ACHN (cell line): ENCODE data around the gene GPC3.
"Not testable (repeated sequence)": the region's sequence is repeated elsewhere in the genome, so short reads cannot be mapped to it uniquely, and the experiment has no call there.

ENCODE experiments used
- DNase-seq: peaks from one replicate; pipeline ENCODE4 v3.0.0-alpha.2; 2015
- in situ Hi-C: cut with HindIII; loops from 2 replicates; pipeline ENCODE4 v1.10.0; 2017; ENCODE audit warnings: low sequenced_read_pairs, low pct_ligation_motif_present, low pct_unique_long_range_greater_than_20kb

Gene GPC3

GRCh38 chrX:133654811-133655210, 330.6 kb downstream of the GPC3 start:
- DNase-seq = no peak

GRCh38 chrX:133653358-133653757, 332.0 kb downstream of the GPC3 start:
- in situ Hi-C loops = no loop called here
- peak; percentile 46 for DNase-seq

More at GRCh38 chrX:133654811-133655210, 330.6 kb downstream of the GPC3 start:
- in situ Hi-C loops = no loop called here

DNA sequence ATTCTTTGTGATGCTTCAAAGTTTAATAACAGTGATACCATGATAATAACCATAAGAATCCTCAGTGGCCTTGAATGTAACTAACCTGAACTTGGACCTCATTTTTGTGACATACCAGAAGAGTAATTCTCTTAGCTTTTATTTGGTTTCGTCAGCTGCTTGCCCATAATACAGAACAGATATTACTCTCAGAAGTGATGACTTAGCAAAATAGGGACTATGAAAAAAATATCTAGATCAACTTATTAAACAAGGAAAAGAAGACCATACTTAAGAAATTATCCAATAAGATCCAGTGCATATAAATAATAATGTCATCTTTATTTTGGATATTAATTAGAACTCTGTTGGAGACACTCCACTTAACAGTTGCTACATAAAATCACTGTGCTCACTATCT, 333.2 kb downstream of the GPC3 start:
- DNase-seq = no peak
- in situ Hi-C loops = no loop called here

- DNase-seq = no peak
Observed at GRCh38 chrX:133650239-133650638, 335.2 kb downstream of the GPC3 start.

GRCh38 chrX:133649651-133650050, 335.7 kb downstream of the GPC3 start:
- in situ Hi-C loops = no loop called here
- no peak for DNase-seq

More at GRCh38 chrX:133650239-133650638, 335.2 kb downstream of the GPC3 start:
- in situ Hi-C loops = no loop called here

GRCh38 chrX:133648594-133648993, 336.8 kb downstream of the GPC3 start:
- in situ Hi-C loops = no loop called here
- no peak for DNase-seq

DNA sequence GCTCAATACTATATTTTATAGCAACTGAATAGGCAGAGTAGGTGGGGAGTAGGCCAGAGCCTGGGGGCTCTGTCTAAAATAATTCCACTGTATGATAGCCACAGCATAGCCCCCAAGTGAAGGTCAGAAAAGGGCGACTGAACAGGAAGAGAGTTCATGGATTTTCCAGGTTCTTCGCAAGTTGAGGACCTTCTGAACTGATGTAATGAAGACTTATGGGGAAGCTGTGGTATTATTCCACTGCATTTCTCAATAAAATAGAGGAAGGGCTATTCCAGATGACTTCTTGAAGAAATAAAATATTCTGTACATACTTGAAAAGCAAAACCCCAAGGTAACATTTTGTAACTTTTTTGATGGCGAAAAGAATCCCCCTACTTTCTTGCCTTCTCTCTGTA, 338.7 kb downstream of the GPC3 start:
- DNase-seq = no peak
- in situ Hi-C loops = no loop called here

- in situ Hi-C loops = no loop called here
- DNase-seq = no peak
Observed at GRCh38 chrX:133645977-133646718, 339.2 kb downstream of the GPC3 start.

DNA sequence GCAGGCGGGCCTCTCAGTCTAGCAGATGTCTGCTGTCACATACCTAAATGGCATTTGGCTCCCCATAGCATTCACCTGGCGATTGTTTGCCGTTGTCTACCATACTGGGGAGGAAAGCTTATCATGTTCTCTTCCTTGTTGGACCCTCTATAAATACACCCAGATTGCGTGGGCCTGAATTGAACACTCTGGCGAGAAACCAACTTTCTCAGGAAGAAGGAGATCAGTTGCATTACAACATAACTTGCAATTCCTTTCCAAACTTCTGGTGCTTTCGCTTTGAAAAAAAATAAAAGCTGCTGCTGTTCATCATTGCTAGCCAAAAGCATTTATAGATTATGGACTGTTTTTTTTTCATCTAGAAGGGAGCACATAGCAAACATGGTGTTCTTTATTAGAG, 340.1 kb downstream of the GPC3 start:
- DNase-seq = no peak
- in situ Hi-C loops = no loop called here

- DNase-seq = no peak
- in situ Hi-C loops = no loop called here
Observed at GRCh38 chrX:133640161-133641015, 345.0 kb downstream of the GPC3 start.

- DNase-seq = no peak
- in situ Hi-C loops = no loop called here
Observed at GRCh38 chrX:133639726-133640125, 345.7 kb downstream of the GPC3 start.

DNA sequence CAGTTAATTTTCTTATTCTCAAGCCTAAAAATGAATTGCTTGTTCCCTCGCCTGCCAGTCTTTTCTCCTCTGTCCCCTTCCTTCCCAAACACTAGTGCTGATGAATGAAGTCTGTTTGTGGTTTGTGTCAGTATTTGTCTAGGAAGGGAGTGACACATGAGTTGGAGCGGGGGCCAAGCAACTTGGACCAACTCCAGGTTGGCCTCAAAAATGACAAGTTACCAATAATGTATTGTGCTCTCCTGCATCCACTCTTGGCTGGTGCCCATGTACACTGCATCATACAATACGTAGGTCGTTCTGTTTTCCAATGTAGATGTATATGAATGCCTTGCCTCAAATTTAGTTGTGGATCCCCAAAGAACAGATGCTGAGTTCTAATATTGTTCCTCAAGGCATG, 347.1 kb downstream of the GPC3 start:
- in situ Hi-C loops = no loop called here
- DNase-seq = no peak

DNA sequence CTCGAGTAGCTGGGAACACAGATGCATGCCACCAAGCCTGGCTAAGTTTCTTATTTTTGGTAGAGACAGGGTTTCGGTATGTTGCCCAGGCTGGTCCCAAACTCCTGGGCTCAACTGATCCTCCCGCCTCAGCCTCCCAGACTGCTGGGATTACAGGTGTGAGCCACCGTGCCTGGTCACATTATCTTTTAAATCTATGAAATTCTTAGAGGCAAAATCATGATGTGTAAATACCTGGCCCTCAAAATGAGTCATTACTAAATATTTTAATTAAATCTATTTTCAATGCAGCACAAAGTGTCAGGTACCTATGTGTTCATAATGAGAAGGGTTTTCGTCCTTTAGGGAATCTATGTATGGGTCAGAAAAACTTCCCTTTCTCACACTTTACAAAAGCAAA, 347.6 kb downstream of the GPC3 start:
- in situ Hi-C loops = no loop called here
- DNase-seq = no peak

DNA sequence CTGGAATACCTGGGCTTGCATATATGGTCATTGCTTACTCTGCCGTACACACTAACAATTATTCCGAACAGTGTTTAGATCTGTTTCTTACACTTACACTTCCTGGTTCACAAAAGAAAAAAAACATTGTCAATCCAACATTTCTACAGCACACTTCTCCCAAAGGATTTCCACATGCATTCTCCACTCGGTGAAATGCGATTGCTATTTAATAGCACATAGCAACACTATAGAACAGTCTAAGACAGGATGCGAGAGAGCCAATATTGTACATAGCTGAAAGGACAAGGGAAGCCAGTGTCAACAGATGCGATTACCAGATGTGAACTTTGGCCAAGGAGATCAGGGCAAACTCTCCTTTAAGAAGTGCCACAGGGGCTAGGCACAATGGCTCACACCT, 349.4 kb downstream of the GPC3 start:
- in situ Hi-C loops = no loop called here
- no peak for DNase-seq

- no peak for DNase-seq
- in situ Hi-C loops = no loop called here
Observed at GRCh38 chrX:133634416-133634815, 351.0 kb downstream of the GPC3 start.

GRCh38 chrX:133633950-133634349, 351.4 kb downstream of the GPC3 start:
- no peak for DNase-seq
- in situ Hi-C loops = no loop called here

GRCh38 chrX:133633162-133633561, 352.2 kb downstream of the GPC3 start:
- in situ Hi-C loops = no loop called here
- DNase-seq = no peak

DNA sequence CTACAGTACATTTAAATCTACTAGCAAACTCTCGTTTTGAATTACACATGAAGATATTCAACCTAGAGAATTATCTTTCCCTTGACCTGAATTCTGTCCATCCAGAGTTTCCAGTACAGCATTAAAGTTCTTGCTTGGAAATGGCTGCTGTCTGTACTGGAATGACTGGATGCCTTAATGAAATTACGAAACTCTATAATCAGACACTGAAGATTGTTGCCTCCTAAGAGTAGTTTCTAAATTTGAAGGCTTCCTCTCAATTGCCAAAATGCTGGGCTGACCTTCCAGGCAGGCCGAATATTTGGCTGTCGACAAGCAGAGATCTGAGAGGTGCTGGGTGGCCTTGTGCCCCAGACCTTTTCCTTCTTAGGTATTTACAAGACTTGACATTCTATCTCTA, 355.0 kb downstream of the GPC3 start:
- in situ Hi-C loops = no loop called here
- DNase-seq = no peak

GRCh38 chrX:133627673-133628072, 357.7 kb downstream of the GPC3 start:
- in situ Hi-C loops = no loop called here
- DNase-seq = no peak

DNA sequence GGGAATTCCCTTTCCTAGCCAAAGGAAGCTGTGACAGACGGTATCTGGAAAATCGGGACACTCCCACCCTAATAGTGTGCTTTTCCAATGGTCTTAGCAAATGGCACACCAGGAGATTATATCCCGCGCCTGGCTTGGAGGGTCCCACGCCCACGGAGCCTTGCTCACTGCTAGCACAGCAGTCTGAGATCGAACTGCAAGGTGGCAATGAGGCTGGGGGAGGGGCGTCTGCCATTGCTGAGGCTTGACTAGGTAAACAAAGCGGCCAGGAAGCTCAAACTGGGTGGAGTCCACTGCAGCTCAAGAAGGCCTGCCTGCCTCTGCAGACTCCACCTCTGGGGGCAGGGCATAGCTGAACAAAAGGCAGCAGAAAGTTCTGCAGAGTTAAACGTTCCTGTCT, 364.0 kb downstream of the GPC3 start:
- DNase-seq, in situ Hi-C loops: not testable (repeated sequence)
